Renal cortex interstitium (tissue), 11 donors: Measurements from ENCODE around the gene SCG2. TPM values are rescaled to one million over a fixed set of nuclear protein-coding genes. Genes with fewer than 3 reads are reported as not detected.

Experiments used
- DNase-seq, 11 donors: peaks; one replicate each; pipeline ENCODE4 v3.0.0-alpha.2; 2013; ENCODE audit warnings: low read depth in 9 of 11, low spot score in 4 of 11; ENCODE audit errors: extremely low read depth in 1 of 11
- polyA plus RNA-seq, 3 donors: library from polyadenylated mRNA; unstranded; fragments of 120-200 nt; gene quantifications; one replicate each; pipeline ENCODE4 v1.2.1, GENCODE V29; 2013; ENCODE audit not compliant: insufficient read length in 3 of 3

The SCG2 gene
- polyA plus RNA-seq, 3 donors = 0.37 to 0.89 (median 0.47) TPM

- no peak for DNase-seq
Measured at GRCh38 chr2:223587301-223587700, 14.9 kb downstream of the SCG2 start.

GRCh38 chr2:223586261-223586660 is 15.9 kb downstream of the SCG2 start:
- no peak for DNase-seq

- no peak for DNase-seq
Measured at GRCh38 chr2:223585666-223586065, 16.5 kb downstream of the SCG2 start.

GRCh38 chr2:223582001-223582400 is 20.2 kb downstream of the SCG2 start:
- DNase-seq = no peak

GRCh38 chr2:223580951-223581350 is 21.2 kb downstream of the SCG2 start:
- DNase-seq = peak in 4 of 11 donors; percentile 6 to 29 (median 20)

GRCh38 chr2:223578846-223579245 is 23.3 kb downstream of the SCG2 start:
- no peak for DNase-seq

GRCh38 chr2:223576873-223577272 is 25.3 kb downstream of the SCG2 start:
- DNase-seq = no peak

- no peak for DNase-seq
Measured at GRCh38 chr2:223570784-223571183, 31.4 kb downstream of the SCG2 start.

GRCh38 chr2:223566396-223566795 is 35.8 kb downstream of the SCG2 start:
- DNase-seq = no peak

- DNase-seq = no peak
Measured at GRCh38 chr2:223563462-223563861, 38.7 kb downstream of the SCG2 start.

GRCh38 chr2:223562078-223562477 is 40.1 kb downstream of the SCG2 start:
- DNase-seq = no peak

- no peak for DNase-seq
Measured at GRCh38 chr2:223560749-223561435, 41.3 kb downstream of the SCG2 start.

- DNase-seq = no peak
Measured at GRCh38 chr2:223558970-223559369, 43.2 kb downstream of the SCG2 start.

GRCh38 chr2:223554923-223555322 is 47.2 kb downstream of the SCG2 start:
- no peak for DNase-seq

- no peak for DNase-seq
Measured at GRCh38 chr2:223549215-223549614, 52.9 kb downstream of the SCG2 start.

GRCh38 chr2:223548194-223548593 is 54.0 kb downstream of the SCG2 start:
- DNase-seq = no peak

Other genes with a start within 250 kb of the SCG2 start
- gene AP1S3, start 235.2 kb upstream of the SCG2 start, polyA plus RNA-seq = 10 to 100 TPM; 12.0 to 17.7 (median 12.3) TPM